ENCODE data around the gene EIF4G3.

EIF4G3 gene

GRCh38 chr1:20988943-20989342 is 187.8 kb downstream of the EIF4G3 start:
- FAIRE-seq, result no peak

- FAIRE-seq, result peak; percentile 70
Observed at GRCh38 chr1:20987831-20988825, 188.6 kb downstream of the EIF4G3 start.

GRCh38 chr1:20983297-20983889 is 193.3 kb downstream of the EIF4G3 start:
- no peak for FAIRE-seq

- FAIRE-seq, result no peak
Observed at GRCh38 chr1:20982316-20982715, 194.4 kb downstream of the EIF4G3 start.

- peak; percentile 29 for FAIRE-seq
Observed at GRCh38 chr1:20981915-20982314, 194.8 kb downstream of the EIF4G3 start.

- FAIRE-seq, result no peak
Observed at GRCh38 chr1:20980051-20980450, 196.6 kb downstream of the EIF4G3 start.

- FAIRE-seq, result no peak
Observed at GRCh38 chr1:20978413-20978812, 198.3 kb downstream of the EIF4G3 start.

- FAIRE-seq, result no peak
Observed at GRCh38 chr1:20975668-20976067, 201.0 kb downstream of the EIF4G3 start.

- FAIRE-seq, result no peak
Observed at GRCh38 chr1:20974951-20975350, 201.7 kb downstream of the EIF4G3 start.

GRCh38 chr1:20974069-20974468 is 202.6 kb downstream of the EIF4G3 start:
- no peak for FAIRE-seq

- FAIRE-seq, result no peak
Observed at GRCh38 chr1:20972855-20973254, 203.8 kb downstream of the EIF4G3 start.

- no peak for FAIRE-seq
Observed at GRCh38 chr1:20964540-20965484, 211.9 kb downstream of the EIF4G3 start.

GRCh38 chr1:20962576-20963258 is 214.0 kb downstream of the EIF4G3 start:
- FAIRE-seq, result no peak

GRCh38 chr1:20958430-20958829 is 218.3 kb downstream of the EIF4G3 start:
- no peak for FAIRE-seq

GRCh38 chr1:20956272-20956671 is 220.4 kb downstream of the EIF4G3 start:
- no peak for FAIRE-seq

- no peak for FAIRE-seq
Observed at GRCh38 chr1:20950679-20951078, 226.0 kb downstream of the EIF4G3 start.

GRCh38 chr1:20949871-20950590 is 226.7 kb downstream of the EIF4G3 start:
- no peak for FAIRE-seq

- no peak for FAIRE-seq
Observed at GRCh38 chr1:20948101-20948500, 228.6 kb downstream of the EIF4G3 start.

GRCh38 chr1:20947409-20947808 is 229.3 kb downstream of the EIF4G3 start:
- FAIRE-seq, result no peak

- FAIRE-seq, result no peak
Observed at GRCh38 chr1:20936621-20937020, 240.1 kb downstream of the EIF4G3 start.

- FAIRE-seq, result no peak
Observed at GRCh38 chr1:20936216-20936615, 240.5 kb downstream of the EIF4G3 start.

- no peak for FAIRE-seq
Observed at GRCh38 chr1:20935717-20936116, 241.0 kb downstream of the EIF4G3 start.
